Measurements from ENCODE around the gene TFDP1. TPM values are rescaled to one million over a fixed set of nuclear protein-coding genes. Genes with fewer than 3 reads are reported as not detected.

TFDP1 gene
- total and polyA plus RNA-seq, 5 donors from 2014 or later, result 31.1 to 64.3 (median 39.8) TPM

DNA sequence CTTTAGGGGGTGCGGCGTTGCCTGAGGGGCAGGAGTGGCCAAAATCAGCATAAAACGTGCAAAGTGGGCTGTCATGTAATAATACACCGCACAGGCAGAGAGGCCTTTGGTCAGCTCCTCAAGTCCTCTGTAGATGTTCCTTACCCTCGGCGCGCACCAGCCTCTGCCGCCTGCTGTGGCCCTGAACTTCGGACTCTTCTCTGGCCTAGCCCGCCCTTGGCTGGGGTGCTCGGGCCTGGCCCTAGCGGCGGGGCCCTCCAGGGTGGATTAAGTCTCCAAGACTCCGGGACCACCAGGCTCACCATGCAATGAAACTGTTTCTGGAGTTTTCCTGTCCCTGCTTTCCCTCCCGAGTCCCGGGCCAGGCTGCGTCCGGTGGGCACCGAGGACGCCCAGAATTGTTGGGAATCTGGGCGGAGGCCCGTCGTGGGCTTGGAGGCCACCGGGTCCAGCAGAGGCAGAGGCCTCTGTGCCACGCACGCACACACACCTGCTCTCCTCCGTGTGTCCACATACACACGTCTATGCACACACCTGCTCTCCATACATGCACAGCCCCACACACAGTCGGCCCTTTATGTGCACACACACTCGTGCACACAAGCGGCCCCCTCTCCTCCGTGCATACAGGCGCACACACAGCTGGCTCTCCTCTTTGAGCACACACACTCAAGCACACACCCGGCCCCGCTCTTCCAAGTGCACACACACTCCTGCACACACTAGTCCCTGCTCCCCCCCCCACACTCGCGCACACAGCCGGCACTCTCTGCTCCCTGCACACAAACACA, 1.5 kb upstream of the TFDP1 start:
- H3K4me3 Mint-ChIP-seq, result peak overlapping the region; percentile 79 to 89 (median 85)

DNA sequence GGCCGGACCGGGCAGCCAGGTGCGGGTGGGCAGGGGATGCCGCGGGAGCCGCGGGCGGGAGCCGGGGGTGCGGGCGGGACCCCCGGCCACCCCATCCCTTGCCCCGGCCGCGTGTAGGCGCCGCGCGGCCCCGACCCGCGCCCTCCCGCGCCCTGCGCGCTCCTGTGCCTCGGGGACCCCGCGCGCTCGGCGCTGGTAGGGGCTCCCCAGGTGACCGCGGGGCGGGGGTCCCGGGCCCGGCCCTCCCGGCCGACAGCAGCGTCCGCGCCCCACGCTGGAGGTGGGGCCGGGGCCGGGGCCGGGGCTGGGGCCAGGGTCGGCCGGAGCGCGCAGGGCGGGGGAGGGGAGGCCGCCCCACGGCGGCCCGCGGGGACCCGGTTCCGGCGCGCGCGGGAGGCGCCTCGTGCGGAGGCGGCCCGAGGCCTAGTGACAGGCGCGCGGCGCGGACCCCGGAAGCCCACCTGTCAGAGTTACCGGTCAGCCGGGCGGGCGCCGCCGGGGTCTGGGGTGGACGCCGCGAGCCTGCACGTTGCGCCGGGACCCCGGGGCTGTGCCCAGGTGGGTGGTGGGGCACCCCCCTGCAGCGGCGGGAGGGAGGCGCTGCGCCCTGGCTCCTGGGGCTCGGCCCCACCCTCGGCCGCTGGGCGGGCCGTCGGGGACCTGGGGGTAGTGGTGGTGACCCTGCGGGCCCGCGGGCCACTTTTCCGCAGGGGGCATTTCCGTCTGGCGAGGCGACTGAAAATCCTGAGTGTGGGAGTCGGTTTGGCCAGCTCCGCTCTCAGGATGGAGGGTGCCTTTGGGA, 518 bp downstream of the TFDP1 start:
- H3K27ac Mint-ChIP-seq, result no peak overlapping the region
- DNase-seq, result peak in 2 of 3 donors; percentile 15 to 37
- H3K27me3 ChIP-seq (ENCODE audit: control insufficient read depth, insufficient read depth, low read length), result no peaks in the 10 kb centered on the region
- peaks cover 31% of the 10 kb centered on the region for H3K4me1 ChIP-seq (ENCODE audit: control insufficient read depth, insufficient read depth, low read length, poor library complexity, severe bottlenecking)
- H3K4me1 Mint-ChIP-seq, result peaks cover 6 to 37% (median 22%) of the 10 kb centered on the region in 4 donors
- H3K9me3 ChIP-seq (ENCODE audit: control insufficient read depth in 2 of 2, low read length in 2 of 2), result no peaks in the 10 kb centered on the region
- H3K4me3 ChIP-seq (ENCODE audit: low read depth, low read length), result peak overlapping the region; percentile 74
- no peaks in the 10 kb centered on the region for H3K9me3 Mint-ChIP-seq
- peak in 1 of 2 donors; percentile 16 for ATAC-seq (ENCODE audit: low read depth in 2 of 2)
- peaks cover 5% of the 10 kb centered on the region for H3K36me3 ChIP-seq (ENCODE audit: control insufficient read depth, insufficient read depth, low read length)
- H3K27me3 Mint-ChIP-seq, result no peaks in the 10 kb centered on the region
- no peak overlapping the region for H3K27ac ChIP-seq (ENCODE audit: insufficient read depth, low read length, poor library complexity, severe bottlenecking)
- H3K36me3 Mint-ChIP-seq, result peaks cover 6% of the 10 kb centered on the region
- H3K4me3 Mint-ChIP-seq, result peak overlapping the region; percentile 88 to 96 (median 93)

More for the DNA sequence above, 1.5 kb upstream of the TFDP1 start:
- Mint-ChIP-seq H3K36me3 (no peaks in the 10 kb centered on the region), H3K4me1 (peaks cover 6 to 25% (median 14%) of the 10 kb centered on the region in 4 donors), H3K27ac (no peak overlapping the region), H3K27me3 (no peaks in the 10 kb centered on the region), H3K9me3 (peaks cover 0 to 6% (median 0%) of the 10 kb centered on the region in 7 donors)
- peaks cover 27% of the 10 kb centered on the region for H3K4me1 ChIP-seq (ENCODE audit: control insufficient read depth, insufficient read depth, low read length, poor library complexity, severe bottlenecking)
- H3K36me3 ChIP-seq (ENCODE audit: control insufficient read depth, insufficient read depth, low read length), result no peaks in the 10 kb centered on the region
- H3K27ac ChIP-seq (ENCODE audit: insufficient read depth, low read length, poor library complexity, severe bottlenecking), result no peak overlapping the region
- no peak for DNase-seq
- ATAC-seq (ENCODE audit: low read depth in 2 of 2), result no peak
- no peak overlapping the region for H3K4me3 ChIP-seq (ENCODE audit: low read depth, low read length)
- H3K9me3 ChIP-seq (ENCODE audit: control insufficient read depth in 2 of 2, low read length in 2 of 2), result no peaks in the 10 kb centered on the region
- H3K27me3 ChIP-seq (ENCODE audit: control insufficient read depth, insufficient read depth, low read length), result no peaks in the 10 kb centered on the region

DNA sequence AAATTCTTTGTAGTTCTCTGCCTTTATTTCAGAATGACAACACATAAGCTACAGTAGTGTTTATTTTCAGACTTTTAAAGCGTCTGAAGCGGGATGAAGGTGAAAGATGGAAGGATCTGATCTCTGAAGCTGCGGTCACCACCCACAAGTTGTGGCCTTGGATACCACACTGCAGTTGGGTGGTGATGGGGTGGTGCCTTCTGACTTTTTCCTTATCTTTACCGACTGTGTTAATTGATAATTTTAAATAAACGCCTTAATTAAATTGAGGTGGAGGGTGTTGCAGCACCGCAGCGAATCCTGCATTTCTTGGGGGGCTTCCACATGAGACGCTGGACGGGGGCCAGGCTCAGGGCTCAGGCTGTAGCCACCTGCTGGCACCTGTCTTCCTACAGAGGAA, 1.3 kb downstream of the TFDP1 start:
- DNase-seq, result peak in 1 of 3 donors; percentile 9

DNA sequence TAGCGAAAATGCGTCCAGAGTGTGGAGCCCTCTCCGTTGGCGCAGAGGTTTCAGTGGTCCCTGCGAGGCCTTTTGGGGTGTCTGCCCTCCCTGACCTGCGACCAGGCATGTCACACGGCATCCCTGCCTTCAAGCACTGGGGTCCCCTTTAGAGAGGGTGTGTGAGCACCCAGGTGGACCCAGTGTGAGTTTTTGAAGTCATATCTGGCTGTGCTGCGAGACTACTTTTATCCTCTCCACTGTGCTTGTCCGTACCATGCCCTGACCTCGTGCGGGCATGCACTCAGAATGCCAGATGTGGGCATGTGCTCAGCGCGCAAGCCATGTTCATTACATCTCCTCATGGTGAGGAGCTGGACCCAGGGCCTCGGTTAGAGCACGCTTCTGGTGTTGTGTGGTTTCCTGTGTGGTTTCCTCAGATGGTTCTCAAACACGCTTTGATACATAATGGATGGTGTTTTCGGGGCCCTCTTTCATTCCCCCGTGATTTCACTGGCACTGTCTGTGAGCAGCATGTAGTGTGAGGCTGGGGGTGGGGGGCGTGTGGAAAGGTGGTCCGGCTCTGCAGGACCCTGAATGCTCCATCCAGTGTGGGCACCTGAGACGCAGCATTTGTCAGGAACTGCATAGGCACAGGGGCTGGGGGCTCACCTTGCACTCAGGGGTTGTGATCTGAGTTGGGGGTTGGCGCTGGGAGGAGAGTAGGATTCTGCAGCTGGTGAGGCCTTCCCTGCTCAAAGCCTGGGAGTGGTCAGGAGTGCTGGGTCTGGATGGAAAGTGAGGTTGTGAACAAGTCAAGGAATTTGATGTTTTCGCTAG, 2.3 kb downstream of the TFDP1 start:
- Mint-ChIP-seq H3K27ac (peak overlapping the region in 1 of 3 donors; percentile 5), H3K4me3 (peak overlapping the region; percentile 70 to 95 (median 86)), H3K27me3 (no peaks in the 10 kb centered on the region), H3K4me1 (peaks cover 6 to 38% (median 28%) of the 10 kb centered on the region in 4 donors), H3K9me3 (no peaks in the 10 kb centered on the region), H3K36me3 (peaks cover 6% of the 10 kb centered on the region)
- DNase-seq, result peak in 1 of 3 donors; percentile 63
- Histone ChIP-seq H3K4me3 (ENCODE audit: low read depth, low read length) (peak overlapping the region; percentile 74), H3K4me1 (ENCODE audit: control insufficient read depth, insufficient read depth, low read length, poor library complexity, severe bottlenecking) (peaks cover 31% of the 10 kb centered on the region), H3K9me3 (ENCODE audit: control insufficient read depth in 2 of 2, low read length in 2 of 2) (no peaks in the 10 kb centered on the region), H3K27ac (ENCODE audit: insufficient read depth, low read length, poor library complexity, severe bottlenecking) (no peak overlapping the region), H3K27me3 (ENCODE audit: control insufficient read depth, insufficient read depth, low read length) (no peaks in the 10 kb centered on the region), H3K36me3 (ENCODE audit: control insufficient read depth, insufficient read depth, low read length) (peaks cover 7% of the 10 kb centered on the region)
- no peak for ATAC-seq (ENCODE audit: low read depth in 2 of 2)

More for the DNA sequence above, 1.3 kb downstream of the TFDP1 start:
- H3K27me3 ChIP-seq (ENCODE audit: control insufficient read depth, insufficient read depth, low read length), result no peaks in the 10 kb centered on the region
- Mint-ChIP-seq H3K27ac (peak overlapping the region; percentile 57 to 76 (median 62)), H3K4me1 (peaks cover 6 to 38% (median 24%) of the 10 kb centered on the region in 4 donors), H3K36me3 (peaks cover 6% of the 10 kb centered on the region), H3K27me3 (no peaks in the 10 kb centered on the region), H3K9me3 (no peaks in the 10 kb centered on the region), H3K4me3 (peak overlapping the region; percentile 88 to 96 (median 93))
- ATAC-seq (ENCODE audit: low read depth in 2 of 2), result no peak
- no peak overlapping the region for H3K27ac ChIP-seq (ENCODE audit: insufficient read depth, low read length, poor library complexity, severe bottlenecking)
- peaks cover 31% of the 10 kb centered on the region for H3K4me1 ChIP-seq (ENCODE audit: control insufficient read depth, insufficient read depth, low read length, poor library complexity, severe bottlenecking)
- peak overlapping the region; percentile 74 for H3K4me3 ChIP-seq (ENCODE audit: low read depth, low read length)
- peaks cover 7% of the 10 kb centered on the region for H3K36me3 ChIP-seq (ENCODE audit: control insufficient read depth, insufficient read depth, low read length)
- no peaks in the 10 kb centered on the region for H3K9me3 ChIP-seq (ENCODE audit: control insufficient read depth in 2 of 2, low read length in 2 of 2)

DNA sequence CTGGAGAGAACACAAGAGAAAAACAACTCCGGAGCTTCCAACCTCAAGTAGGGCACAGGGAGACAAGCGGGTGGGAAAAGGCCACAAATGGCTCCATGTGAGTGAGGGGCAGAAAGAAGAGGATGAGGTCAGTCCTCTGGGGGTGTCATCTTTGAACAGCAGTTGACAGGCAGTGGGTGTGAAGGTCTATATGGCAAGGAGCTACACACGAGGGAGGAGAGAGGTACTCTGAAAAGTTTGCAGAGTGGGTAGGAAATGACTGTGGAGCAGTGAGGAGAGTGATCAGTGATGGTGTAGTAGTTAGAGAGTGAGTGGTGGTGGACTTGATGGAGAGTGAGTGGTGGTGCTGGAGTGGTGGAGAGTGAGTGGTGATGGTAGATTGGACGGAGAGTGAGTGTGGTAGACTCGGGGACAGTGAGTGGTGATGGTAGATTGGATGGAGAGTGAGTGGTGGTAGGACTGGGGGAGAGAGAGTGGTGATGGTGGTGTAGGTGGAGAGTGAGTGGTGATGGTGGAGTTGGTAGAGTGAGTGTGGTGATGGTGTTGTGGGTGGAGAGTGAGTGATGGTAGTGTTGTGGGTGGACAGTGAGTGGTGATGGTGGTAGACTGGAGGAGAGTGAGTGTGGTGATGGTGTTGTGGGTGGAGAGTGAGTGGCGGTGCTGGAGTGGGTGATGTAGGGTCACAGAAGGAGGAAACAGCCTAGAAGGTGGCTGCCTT, 4.0 kb downstream of the TFDP1 start:
- H3K27ac ChIP-seq (ENCODE audit: insufficient read depth, low read length, poor library complexity, severe bottlenecking), result no peak overlapping the region
- Mint-ChIP-seq H3K27ac (peak overlapping the region in 2 of 3 donors; percentile 72 to 94), H3K4me3 (peak overlapping the region in 1 of 4 donors; percentile 12), H3K27me3 (no peaks in the 10 kb centered on the region), H3K4me1 (peaks cover 6 to 38% (median 28%) of the 10 kb centered on the region in 4 donors), H3K9me3 (peaks cover 0 to 3% (median 0%) of the 10 kb centered on the region in 7 donors), H3K36me3 (peaks cover 6% of the 10 kb centered on the region)
- no peaks in the 10 kb centered on the region for H3K27me3 ChIP-seq (ENCODE audit: control insufficient read depth, insufficient read depth, low read length)
- no peak overlapping the region for H3K4me3 ChIP-seq (ENCODE audit: low read depth, low read length)
- H3K9me3 ChIP-seq (ENCODE audit: control insufficient read depth in 2 of 2, low read length in 2 of 2), result no peaks in the 10 kb centered on the region
- ATAC-seq (ENCODE audit: low read depth in 2 of 2) (no peak), DNase-seq (no peak)
- peaks cover 7% of the 10 kb centered on the region for H3K36me3 ChIP-seq (ENCODE audit: control insufficient read depth, insufficient read depth, low read length)
- peaks cover 31% of the 10 kb centered on the region for H3K4me1 ChIP-seq (ENCODE audit: control insufficient read depth, insufficient read depth, low read length, poor library complexity, severe bottlenecking)

DNA sequence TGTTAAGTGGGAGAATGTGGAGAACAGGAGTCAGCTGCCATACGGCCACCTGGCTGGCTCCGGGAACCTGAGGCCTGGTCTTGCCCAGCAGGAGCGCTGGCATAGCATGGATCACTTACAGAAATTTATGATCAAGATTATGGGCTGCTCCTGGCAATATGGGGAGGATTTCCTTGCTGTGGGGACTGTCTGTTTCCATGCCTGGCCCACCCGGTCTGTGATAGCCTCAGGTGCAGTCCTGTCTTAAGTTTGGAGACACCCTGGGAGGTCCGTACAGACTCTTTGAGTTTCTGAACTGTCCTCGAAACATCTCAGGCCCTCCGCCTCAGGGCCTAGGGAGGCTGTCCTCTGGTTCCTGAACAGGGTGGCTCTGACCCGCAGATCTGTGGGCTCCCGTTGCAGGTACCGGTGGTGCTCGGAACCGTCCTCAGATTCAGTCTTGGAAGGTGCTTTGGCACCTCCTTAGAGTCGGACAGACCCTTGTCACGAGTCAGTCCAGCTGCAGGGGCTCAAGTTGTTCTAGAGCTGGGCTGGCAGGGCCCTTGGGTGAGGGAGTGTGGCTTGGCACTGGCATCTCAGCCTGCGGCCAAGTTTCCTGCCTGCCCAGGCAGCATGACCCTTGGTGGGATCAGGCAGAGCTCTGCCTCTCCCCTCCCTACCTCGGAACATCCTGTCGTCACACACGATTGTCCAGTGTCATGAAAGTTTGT, 4.9 kb downstream of the TFDP1 start:
- H3K4me1 Mint-ChIP-seq, result peaks cover 6 to 38% (median 28%) of the 10 kb centered on the region in 4 donors
- Histone ChIP-seq H3K27me3 (ENCODE audit: control insufficient read depth, insufficient read depth, low read length) (no peaks in the 10 kb centered on the region), H3K27ac (ENCODE audit: insufficient read depth, low read length, poor library complexity, severe bottlenecking) (no peak overlapping the region), H3K4me1 (ENCODE audit: control insufficient read depth, insufficient read depth, low read length, poor library complexity, severe bottlenecking) (peaks cover 28% of the 10 kb centered on the region), H3K36me3 (ENCODE audit: control insufficient read depth, insufficient read depth, low read length) (peaks cover 7% of the 10 kb centered on the region), H3K4me3 (ENCODE audit: low read depth, low read length) (no peak overlapping the region), H3K9me3 (ENCODE audit: control insufficient read depth in 2 of 2, low read length in 2 of 2) (no peaks in the 10 kb centered on the region)
- peak overlapping the region in 1 of 4 donors; percentile 12 for H3K4me3 Mint-ChIP-seq
- ATAC-seq (ENCODE audit: low read depth in 2 of 2) (no peak), DNase-seq (no peak)
- H3K36me3 Mint-ChIP-seq, result peaks cover 6% of the 10 kb centered on the region
- H3K27me3 Mint-ChIP-seq, result no peaks in the 10 kb centered on the region
- H3K27ac Mint-ChIP-seq, result peak overlapping the region in 1 of 3 donors; percentile 72
- peaks cover 0 to 3% (median 0%) of the 10 kb centered on the region in 7 donors for H3K9me3 Mint-ChIP-seq

Measured in CD4-positive, CD25-positive, alpha-beta regulatory T cell (primary cell).